GM12864 (cell line): ENCODE measurements around the gene C19orf38.
A peak's percentile ranks its signal among the peaks of the same experiment; 100 is the strongest.
"Not testable (repeated sequence)": the region's sequence is repeated elsewhere in the genome, so short reads cannot be mapped to it uniquely, and the experiment has no call there.

Experiments used
- DNase-seq: peaks from one replicate; pipeline ENCODE4 v3.0.0-alpha.2; 2011; ENCODE audit warnings: low read depth
- H3K4me3 ChIP-seq: 2 replicates; pipeline ENCODE4 v1.5.1; 2011; ENCODE audit warnings: mild to moderate bottlenecking, low read depth, low read length, control low read depth
- CTCF ChIP-seq: IDR thresholded peaks from 2 replicates; pipeline ENCODE4 v1.5.1; 2011; ENCODE audit warnings: low read depth, mild to moderate bottlenecking, moderate library complexity, low read length, control low read depth, inconsistent platforms; ENCODE audit errors: missing control alignments

The C19orf38 gene

GRCh38 chr19:10871711-10872545 is 23.7 kb downstream of the C19orf38 start:
- DNase-seq: no peak
- H3K4me3 ChIP-seq: peak overlapping the region; percentile 84
- TF ChIP-seq CTCF: peak; percentile 33

- DNase-seq: no peak
- peak overlapping the region; percentile 84 for H3K4me3 ChIP-seq
- no peak for TF ChIP-seq CTCF
Observed at GRCh38 chr19:10872546-10873107, 24.4 kb downstream of the C19orf38 start.

GRCh38 chr19:10874024-10874423 is 25.8 kb downstream of the C19orf38 start:
- no peak for DNase-seq
- no peak for TF ChIP-seq CTCF
- H3K4me3 ChIP-seq: peak overlapping the region; percentile 84; the same call in 1 of the 2 replicates

- peak; percentile 73 for DNase-seq
- no peak for TF ChIP-seq CTCF
- peak overlapping the region; percentile 1; the same call in 1 of the 2 replicates for H3K4me3 ChIP-seq
Observed at GRCh38 chr19:10876459-10877240, 28.4 kb downstream of the C19orf38 start.

- not testable (repeated sequence) for H3K4me3 ChIP-seq, DNase-seq
Observed at GRCh38 chr19:10877608-10878007, 29.4 kb downstream of the C19orf38 start.

GRCh38 chr19:10878253-10878652 is 30.0 kb downstream of the C19orf38 start:
- TF ChIP-seq CTCF: no peak

More at GRCh38 chr19:10878253-10878652, 30.0 kb downstream of the C19orf38 start:
- H3K4me3 ChIP-seq: peak overlapping the region; percentile 54; the same call in 1 of the 2 replicates
- DNase-seq: no peak
